ENCODE results near the gene PNPO.

- TF ChIP-seq CTCF (IDR thresholded peaks at IDR 0.05; ENCODE audit: borderline replicate concordance, extremely low read depth, low read length, poor library complexity, severe bottlenecking): no peak
- no peak for TF ChIP-seq EZH2 (IDR thresholded peaks at IDR 0.05; ENCODE audit: borderline replicate concordance, low read depth, low read length, severe bottlenecking)
Measured at GRCh38 chr17:47918006-47918405, 23.4 kb upstream of the PNPO start.
